ENCODE measurements around the gene TNIK. TPM values are rescaled to one million over a fixed set of nuclear protein-coding genes. Genes with fewer than 3 reads are reported as not detected.

TNIK gene
- total and polyA plus RNA-seq, 4 donors = 3.7 to 9.8 (median 5.2) TPM

- no peak for DNase-seq (ENCODE audit: low spot score)
- Histone ChIP-seq H3K27me3 (ENCODE audit: control insufficient read depth in 4 of 4, insufficient read depth in 4 of 4, low read length in 3 of 4) (no peaks in the 10 kb centered on the region), H3K9me3 (ENCODE audit: control insufficient read depth in 4 of 4, low read length in 3 of 4) (no peaks in the 10 kb centered on the region), H3K4me1 (ENCODE audit: control insufficient read depth in 4 of 4, insufficient read depth in 4 of 4, low read length in 3 of 4) (peaks cover 0 to 10% (median 1%) of the 10 kb centered on the region in 4 donors), H3K9ac (ENCODE audit: low read depth in 1 of 2, low read length in 2 of 2) (no peak overlapping the region), H3K4me3 (ENCODE audit: low read depth in 1 of 3, low read length in 3 of 3) (no peak overlapping the region), H3K36me3 (ENCODE audit: control insufficient read depth in 4 of 4, insufficient read depth in 3 of 4, low read depth in 1 of 4, low read length in 3 of 4) (no peaks in the 10 kb centered on the region), H3K27ac (ENCODE audit: low read depth in 1 of 2, low read length in 2 of 2) (no peak overlapping the region)
- WGBS = 66% methylated on average over 1 of the region's 1 CpG
- TF ChIP-seq YY1 (IDR thresholded peaks at IDR 0.05) (no peak), MAX (IDR thresholded peaks at IDR 0.05) (no peak), HNF4G (IDR thresholded peaks at IDR 0.05) (no peak), FOXA2 (IDR thresholded peaks at IDR 0.05) (no peak), NR2F2 (IDR thresholded peaks at IDR 0.05) (no peak), HNF4A (conservative IDR thresholded peaks at IDR 0.05) (no peak), ZBTB33 (IDR thresholded peaks at IDR 0.05) (no peak), SP1 (IDR thresholded peaks at IDR 0.05) (no peak), RAD21 (IDR thresholded peaks at IDR 0.05) (no peak), ATF3 (IDR thresholded peaks at IDR 0.05) (no peak), FOXA1 (IDR thresholded peaks at IDR 0.05) (no peak), JUND (IDR thresholded peaks at IDR 0.05) (no peak), EGR1 (IDR thresholded peaks at IDR 0.05; ENCODE audit: low read depth in 2 of 2) (no peak)
These were observed 421.9 kb downstream of the TNIK start for GRCh38 chr3:171038342-171038741.

- Histone ChIP-seq H3K27ac (ENCODE audit: low read depth in 1 of 2, low read length in 2 of 2) (peak overlapping the region; percentile 21 to 78), H3K4me1 (ENCODE audit: control insufficient read depth in 4 of 4, insufficient read depth in 4 of 4, low read length in 3 of 4) (peaks cover 7 to 28% (median 21%) of the 10 kb centered on the region in 4 donors), H3K9me3 (ENCODE audit: control insufficient read depth in 4 of 4, low read length in 3 of 4) (no peaks in the 10 kb centered on the region), H3K36me3 (ENCODE audit: control insufficient read depth in 4 of 4, insufficient read depth in 3 of 4, low read depth in 1 of 4, low read length in 3 of 4) (peaks cover 0 to 2% (median 0%) of the 10 kb centered on the region in 4 donors), H3K9ac (ENCODE audit: low read depth in 1 of 2, low read length in 2 of 2) (peak overlapping the region in 1 of 2 donors; percentile 72), H3K4me3 (ENCODE audit: low read depth in 1 of 3, low read length in 3 of 3) (peak overlapping the region; percentile 35 to 92 (median 37)), H3K27me3 (ENCODE audit: control insufficient read depth in 4 of 4, insufficient read depth in 4 of 4, low read length in 3 of 4) (no peaks in the 10 kb centered on the region)
- TF ChIP-seq NR2F2 (IDR thresholded peaks at IDR 0.05) (no peak), SP1 (IDR thresholded peaks at IDR 0.05) (no peak), JUND (IDR thresholded peaks at IDR 0.05) (no peak), FOXA2 (IDR thresholded peaks at IDR 0.05) (no peak), EGR1 (IDR thresholded peaks at IDR 0.05; ENCODE audit: low read depth in 2 of 2) (no peak), HNF4G (IDR thresholded peaks at IDR 0.05) (no peak), HNF4A (conservative IDR thresholded peaks at IDR 0.05) (no peak), TAF1 (conservative IDR thresholded peaks at IDR 0.05) (no peak), GABPA (IDR thresholded peaks at IDR 0.05 in 1 of 2, conservative IDR thresholded peaks at IDR 0.05 in 1 of 2) (no peak), CTCF (IDR thresholded peaks at IDR 0.05; ENCODE audit: low read depth, low read length, missing input control) (no peak), REST (IDR thresholded peaks at IDR 0.05) (no peak), FOXA1 (IDR thresholded peaks at IDR 0.05) (no peak), YY1 (IDR thresholded peaks at IDR 0.05) (no peak), ZBTB33 (IDR thresholded peaks at IDR 0.05) (no peak), RAD21 (IDR thresholded peaks at IDR 0.05) (no peak)
- DNase-seq (ENCODE audit: low spot score) = no peak
- 30% methylated on average over 8 of the region's 8 CpGs for WGBS
These were observed 431.4 kb downstream of the TNIK start for GRCh38 chr3:171028779-171029232.
